Measurements from ENCODE around the gene DNER. TPM values are rescaled to one million over a fixed set of nuclear protein-coding genes. Genes with fewer than 3 reads are reported as not detected.

DNER gene
- polyA plus RNA-seq, 3 donors: 0.12 to 0.20 (median 0.16) TPM

DNA sequence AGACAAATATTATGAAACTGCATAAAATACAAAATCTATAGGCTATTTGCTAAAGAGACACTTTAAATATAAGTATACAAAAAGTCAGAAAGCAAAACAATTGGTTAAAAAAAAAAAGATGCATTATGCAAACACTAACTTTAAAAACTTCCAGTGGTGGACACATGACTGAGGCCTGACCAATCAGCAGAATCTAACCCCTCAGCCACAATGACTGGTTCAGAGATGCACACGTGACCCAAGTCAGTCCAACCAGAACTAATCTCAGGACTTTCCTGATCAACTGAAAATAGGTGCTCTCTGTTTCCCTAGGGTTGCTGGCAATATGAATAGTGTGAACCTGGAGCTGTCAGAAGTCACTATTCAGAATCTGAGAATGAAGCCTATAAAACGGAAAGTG lies 22.7 kb downstream of the DNER start:
- no peaks in the 10 kb centered on the region for H3K36me3 ChIP-seq (replicated peaks in 1 of 2; ENCODE audit: control insufficient read depth in 1 of 2, insufficient read depth in 2 of 2, low read length in 2 of 2)
- H2AFZ ChIP-seq (ENCODE audit: insufficient read depth, low read depth, low read length, poor library complexity, severe bottlenecking): no peak overlapping the region
- H3K27ac ChIP-seq (ENCODE audit: low read depth in 1 of 2, low read length in 2 of 2): no peak overlapping the region
- no peaks in the 10 kb centered on the region for H3K79me2 ChIP-seq (ENCODE audit: insufficient read depth, low read length)
- Mint-ChIP-seq H3K4me3 (no peak overlapping the region), H3K27ac (no peak overlapping the region), H3K4me1 (no peaks in the 10 kb centered on the region), H3K27me3 (ENCODE audit: low read depth in 3 of 3) (peaks cover 0 to 2% (median 1%) of the 10 kb centered on the region in 3 donors), H3K36me3 (no peaks in the 10 kb centered on the region), H3K9me3 (peaks cover 0 to 10% (median 5%) of the 10 kb centered on the region in 7 donors)
- WGBS (ENCODE audit: insufficient coverage): 75% methylated on average over 2 of the region's 2 CpGs
- H3K9ac ChIP-seq (ENCODE audit: insufficient read depth, low read length, poor library complexity, severe bottlenecking): no peak overlapping the region
- no peak for DNase-seq
- H3K4me3 ChIP-seq (replicated peaks in 1 of 3; ENCODE audit: low read depth in 2 of 3, low read length in 3 of 3): no peak overlapping the region
- no peaks in the 10 kb centered on the region for H4K20me1 ChIP-seq (ENCODE audit: insufficient read depth, low read length)
- H3K4me2 ChIP-seq (replicated peaks; ENCODE audit: extremely low read depth, low read length, poor library complexity, severe bottlenecking): no peak overlapping the region
- intact Hi-C loops (cut with micrococcal nuclease): no loop called here
- no peaks in the 10 kb centered on the region for H3K27me3 ChIP-seq (ENCODE audit: control insufficient read depth in 2 of 2, insufficient read depth in 2 of 2, low read length in 2 of 2)
- peaks cover 0 to 4% of the 10 kb centered on the region in 2 donors for H3K9me3 ChIP-seq (replicated peaks in 1 of 2; ENCODE audit: control insufficient read depth in 1 of 2, insufficient read depth in 1 of 2, low read length in 2 of 2)
- TF ChIP-seq, protein P1, sequence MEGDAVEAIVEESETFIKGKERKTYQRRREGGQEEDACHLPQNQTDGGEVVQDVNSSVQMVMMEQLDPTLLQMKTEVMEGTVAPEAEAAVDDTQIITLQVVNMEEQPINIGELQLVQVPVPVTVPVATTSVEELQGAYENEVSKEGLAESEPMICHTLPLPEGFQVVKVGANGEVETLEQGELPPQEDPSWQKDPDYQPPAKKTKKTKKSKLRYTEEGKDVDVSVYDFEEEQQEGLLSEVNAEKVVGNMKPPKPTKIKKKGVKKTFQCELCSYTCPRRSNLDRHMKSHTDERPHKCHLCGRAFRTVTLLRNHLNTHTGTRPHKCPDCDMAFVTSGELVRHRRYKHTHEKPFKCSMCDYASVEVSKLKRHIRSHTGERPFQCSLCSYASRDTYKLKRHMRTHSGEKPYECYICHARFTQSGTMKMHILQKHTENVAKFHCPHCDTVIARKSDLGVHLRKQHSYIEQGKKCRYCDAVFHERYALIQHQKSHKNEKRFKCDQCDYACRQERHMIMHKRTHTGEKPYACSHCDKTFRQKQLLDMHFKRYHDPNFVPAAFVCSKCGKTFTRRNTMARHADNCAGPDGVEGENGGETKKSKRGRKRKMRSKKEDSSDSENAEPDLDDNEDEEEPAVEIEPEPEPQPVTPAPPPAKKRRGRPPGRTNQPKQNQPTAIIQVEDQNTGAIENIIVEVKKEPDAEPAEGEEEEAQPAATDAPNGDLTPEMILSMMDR (IDR thresholded peaks at IDR 0.05): no peak
- H3K4me1 ChIP-seq (ENCODE audit: control insufficient read depth in 1 of 2, insufficient read depth in 2 of 2, low read length in 2 of 2): no peaks in the 10 kb centered on the region

DNA sequence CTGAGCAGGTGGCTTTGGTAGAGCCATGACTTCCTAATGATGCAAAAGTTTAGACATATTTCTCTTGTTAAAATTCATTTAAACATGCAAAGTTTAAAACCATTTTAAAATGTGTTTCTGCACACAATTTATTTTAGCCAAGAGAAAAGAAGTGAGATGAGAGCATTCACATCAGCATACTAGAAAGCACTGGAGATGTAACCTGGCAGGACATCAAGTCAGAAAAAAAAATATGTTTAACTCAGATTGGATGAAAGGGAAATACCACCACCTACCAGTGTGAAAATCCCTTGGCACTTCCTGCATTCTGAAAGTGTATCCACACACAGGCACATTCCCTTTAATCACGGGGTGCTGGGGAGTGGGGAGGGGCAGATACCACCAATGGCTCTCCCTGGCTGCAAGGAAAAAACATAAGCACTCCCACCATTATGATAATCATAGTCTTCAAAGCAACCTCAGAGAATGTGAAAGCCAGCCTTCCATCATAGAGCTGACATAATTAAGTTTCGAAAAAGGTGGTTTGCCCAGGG lies 25.0 kb downstream of the DNER start:
- intact Hi-C loops (cut with micrococcal nuclease): no loop called here
- Histone ChIP-seq H2AFZ (ENCODE audit: insufficient read depth, low read depth, low read length, poor library complexity, severe bottlenecking) (no peak overlapping the region), H3K4me1 (ENCODE audit: control insufficient read depth in 1 of 2, insufficient read depth in 2 of 2, low read length in 2 of 2) (no peaks in the 10 kb centered on the region), H3K79me2 (ENCODE audit: insufficient read depth, low read length) (no peaks in the 10 kb centered on the region), H3K9me3 (replicated peaks in 1 of 2; ENCODE audit: control insufficient read depth in 1 of 2, insufficient read depth in 1 of 2, low read length in 2 of 2) (peaks cover 0 to 4% of the 10 kb centered on the region in 2 donors), H3K4me3 (replicated peaks in 1 of 3; ENCODE audit: low read depth in 2 of 3, low read length in 3 of 3) (no peak overlapping the region), H3K36me3 (replicated peaks in 1 of 2; ENCODE audit: control insufficient read depth in 1 of 2, insufficient read depth in 2 of 2, low read length in 2 of 2) (no peaks in the 10 kb centered on the region), H3K27ac (ENCODE audit: low read depth in 1 of 2, low read length in 2 of 2) (no peak overlapping the region), H4K20me1 (ENCODE audit: insufficient read depth, low read length) (no peaks in the 10 kb centered on the region), H3K4me2 (replicated peaks; ENCODE audit: extremely low read depth, low read length, poor library complexity, severe bottlenecking) (no peak overlapping the region), H3K9ac (ENCODE audit: insufficient read depth, low read length, poor library complexity, severe bottlenecking) (no peak overlapping the region), H3K27me3 (ENCODE audit: control insufficient read depth in 2 of 2, insufficient read depth in 2 of 2, low read length in 2 of 2) (no peaks in the 10 kb centered on the region)
- Mint-ChIP-seq H3K9me3 (peaks cover 0 to 8% (median 4%) of the 10 kb centered on the region in 7 donors), H3K27me3 (ENCODE audit: low read depth in 3 of 3) (peaks cover 1 to 6% (median 2%) of the 10 kb centered on the region in 3 donors), H3K4me1 (no peaks in the 10 kb centered on the region), H3K27ac (no peak overlapping the region), H3K4me3 (no peak overlapping the region), H3K36me3 (no peaks in the 10 kb centered on the region)
- DNase-seq: no peak
- TF ChIP-seq, protein P1 (IDR thresholded peaks at IDR 0.05): no peak
- WGBS (ENCODE audit: insufficient coverage): no CpG with 5 or more reads among the region's 2 CpGs
